Hematopoietic multipotent progenitor cell (in vitro differentiated cells): ENCODE measurements around the gene SLC6A7. TPM values are rescaled to one million over a fixed set of nuclear protein-coding genes. Genes with fewer than 3 reads are reported as not detected.

Source experiments
- DNase-seq, 3 donors: peaks; one replicate each; pipeline ENCODE4 v3.0.0-alpha.2; 2011 to 2015; ENCODE audit warnings: low read depth in 2 of 3, low spot score in 2 of 3
- total RNA-seq: library from RNA; depleted of rRNA; stranded (reverse); fragments of >200 nt; gene quantifications from one replicate; pipeline ENCODE4 v1.2.3, GENCODE V29; 2012

The SLC6A7 gene
- total RNA-seq, 1 donor: under 0.01 TPM

- peak in 2 of 3 donors; percentile 59 to 75 for DNase-seq
These were observed 34.4 kb upstream of the SLC6A7 start, which contains the start of gene PDGFRB for GRCh38 chr5:150155258-150156026. TSS of gene PDGFRB (minus strand) at chr5:150155845. CDS start at chr5:150137047, 18,798 bp downstream.

- DNase-seq: no peak
These were observed 33.9 kb upstream of the SLC6A7 start for GRCh38 chr5:150156027-150156368.

DNA sequence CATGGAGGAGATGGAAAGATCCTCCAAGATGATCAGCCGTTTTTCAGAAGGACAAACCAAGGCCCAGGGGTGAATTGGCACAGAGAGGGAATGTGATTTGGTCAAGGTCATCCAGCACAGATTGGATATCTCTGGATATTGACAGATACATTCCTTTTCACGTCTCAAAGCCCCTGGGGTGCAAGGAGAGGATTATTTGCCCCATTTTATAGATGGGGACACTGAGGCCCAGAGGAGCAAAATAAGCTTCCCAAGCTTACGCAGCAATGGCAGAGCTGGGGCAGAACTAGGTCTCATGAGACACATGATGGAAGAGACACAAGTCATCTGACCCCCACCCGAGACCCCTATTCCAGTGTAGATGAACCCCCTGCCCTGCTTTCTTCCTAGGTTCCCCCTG is 33.3 kb upstream of the SLC6A7 start:
- no peak for DNase-seq

GRCh38 chr5:150157168-150157567 is 32.7 kb upstream of the SLC6A7 start:
- DNase-seq: no peak

DNA sequence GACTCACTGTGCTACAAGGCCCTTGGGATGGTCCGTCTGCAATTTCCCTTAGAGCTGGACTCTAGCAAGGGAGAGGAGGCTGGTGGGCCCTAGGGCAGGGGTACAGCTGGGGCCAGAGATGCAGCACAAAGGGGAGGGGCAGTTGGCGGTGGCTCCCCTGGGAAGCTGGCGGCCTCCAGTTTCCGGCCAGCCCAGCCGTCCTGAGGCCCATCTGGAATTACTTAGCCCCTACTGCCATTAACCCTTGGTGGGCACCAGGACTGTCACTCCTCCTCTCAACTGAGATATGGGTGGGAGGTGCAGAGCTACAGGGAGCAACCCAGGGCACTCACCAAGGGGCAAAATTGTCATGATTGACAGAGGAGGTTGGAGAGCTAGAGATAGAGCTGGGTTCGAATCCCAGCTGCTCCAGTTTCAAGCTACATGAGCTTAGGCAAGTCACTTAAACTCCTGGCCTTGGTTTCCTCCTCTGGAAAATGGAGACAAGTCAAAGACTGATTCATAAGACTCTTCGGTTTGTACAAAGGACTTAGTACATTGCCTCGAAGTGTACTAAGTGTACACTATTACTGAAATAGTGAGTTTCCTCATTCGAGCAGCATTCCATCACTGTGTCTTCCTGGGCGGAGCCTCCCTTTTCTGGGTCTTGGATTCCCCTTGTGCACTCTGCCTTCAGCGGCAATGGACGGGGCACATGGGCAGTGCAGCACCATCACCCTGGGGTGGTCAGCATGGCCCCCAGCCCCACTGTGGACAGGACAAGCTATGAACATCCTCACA is 31.5 kb upstream of the SLC6A7 start:
- no peak for DNase-seq

GRCh38 chr5:150159031-150159430 is 30.8 kb upstream of the SLC6A7 start:
- DNase-seq: no peak

DNA sequence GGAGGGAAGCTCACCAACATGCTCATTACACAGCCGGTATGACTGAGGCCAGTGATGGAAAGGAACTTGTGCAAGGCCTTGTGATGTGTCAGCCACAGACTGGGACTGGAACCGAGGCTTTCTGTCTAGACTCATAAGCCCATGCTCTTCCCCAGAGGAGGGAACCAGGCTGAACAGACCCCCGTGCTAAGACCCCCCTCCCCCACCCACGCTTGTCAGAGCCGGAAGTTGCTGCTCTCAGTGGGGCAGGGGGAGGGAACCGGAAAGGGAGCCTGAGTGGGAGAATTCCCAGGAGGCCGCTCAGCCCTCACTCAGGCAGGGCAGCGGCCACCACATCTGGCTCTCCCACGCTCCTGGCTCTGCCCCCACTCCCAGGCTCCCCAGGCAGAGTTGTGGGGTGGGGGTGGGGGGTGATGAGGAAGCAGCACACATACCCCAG is 30.1 kb upstream of the SLC6A7 start:
- DNase-seq: no peak

DNA sequence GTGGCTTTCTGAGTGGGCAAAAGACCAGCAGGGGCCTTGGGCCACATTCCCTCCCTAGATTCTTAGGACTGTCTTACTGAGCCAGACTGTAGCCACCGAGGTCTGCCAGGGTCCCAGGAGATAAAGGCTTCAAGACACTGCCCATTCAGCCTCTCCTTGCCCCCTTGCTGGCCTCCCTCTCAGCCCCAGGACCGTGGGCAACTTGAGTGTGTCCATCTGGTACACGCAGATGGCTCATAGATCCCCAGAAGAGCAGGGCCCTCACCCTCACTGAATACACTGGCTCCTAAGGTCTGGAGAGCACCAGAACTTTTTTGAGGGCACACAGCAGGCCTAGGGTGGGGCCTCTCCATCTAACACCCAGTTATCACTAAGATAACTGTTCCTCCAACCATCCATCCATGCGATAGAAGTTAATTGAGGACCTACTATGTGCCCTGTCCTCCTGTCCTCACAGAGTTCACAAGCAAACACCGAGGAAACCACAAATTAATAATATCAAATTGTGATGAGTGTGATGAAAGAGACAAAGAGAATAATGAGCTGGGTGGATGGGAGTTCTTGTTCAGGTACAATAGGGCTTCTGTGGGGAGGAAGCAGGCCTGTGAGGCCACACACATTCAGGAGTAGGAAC is 29.3 kb upstream of the SLC6A7 start:
- no peak for DNase-seq

- DNase-seq: peak; percentile 25 to 69 (median 47)
These were observed 28.4 kb upstream of the SLC6A7 start for GRCh38 chr5:150161242-150162141.

GRCh38 chr5:150162142-150162513 is 27.7 kb upstream of the SLC6A7 start:
- DNase-seq: no peak

GRCh38 chr5:150163035-150163434 is 26.8 kb upstream of the SLC6A7 start:
- DNase-seq: no peak

DNA sequence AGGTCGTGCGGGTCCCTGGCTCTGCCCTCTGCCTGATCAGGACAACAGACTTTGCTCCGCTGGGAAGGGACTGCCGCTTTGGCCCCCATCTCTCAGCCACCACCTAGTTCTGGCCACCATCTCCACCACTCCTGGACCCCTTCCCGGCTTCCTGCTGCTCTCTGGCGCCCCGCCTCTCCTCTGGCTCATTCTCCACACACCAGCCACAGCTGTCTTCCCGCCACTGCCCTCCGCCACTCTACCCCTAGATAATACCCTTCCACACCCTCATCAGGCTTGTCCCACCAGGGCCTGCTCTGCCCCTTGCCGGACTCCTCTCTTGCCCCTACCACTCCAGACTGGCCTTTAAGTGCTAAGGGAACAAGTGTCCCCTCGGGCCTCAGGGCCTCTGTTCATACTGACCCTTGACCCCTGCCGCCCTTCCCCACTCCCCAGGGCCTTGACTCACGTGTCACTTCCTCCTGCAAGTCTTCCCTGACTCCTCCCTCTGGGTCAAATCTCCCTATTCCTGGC is 26.3 kb upstream of the SLC6A7 start:
- DNase-seq: no peak

DNA sequence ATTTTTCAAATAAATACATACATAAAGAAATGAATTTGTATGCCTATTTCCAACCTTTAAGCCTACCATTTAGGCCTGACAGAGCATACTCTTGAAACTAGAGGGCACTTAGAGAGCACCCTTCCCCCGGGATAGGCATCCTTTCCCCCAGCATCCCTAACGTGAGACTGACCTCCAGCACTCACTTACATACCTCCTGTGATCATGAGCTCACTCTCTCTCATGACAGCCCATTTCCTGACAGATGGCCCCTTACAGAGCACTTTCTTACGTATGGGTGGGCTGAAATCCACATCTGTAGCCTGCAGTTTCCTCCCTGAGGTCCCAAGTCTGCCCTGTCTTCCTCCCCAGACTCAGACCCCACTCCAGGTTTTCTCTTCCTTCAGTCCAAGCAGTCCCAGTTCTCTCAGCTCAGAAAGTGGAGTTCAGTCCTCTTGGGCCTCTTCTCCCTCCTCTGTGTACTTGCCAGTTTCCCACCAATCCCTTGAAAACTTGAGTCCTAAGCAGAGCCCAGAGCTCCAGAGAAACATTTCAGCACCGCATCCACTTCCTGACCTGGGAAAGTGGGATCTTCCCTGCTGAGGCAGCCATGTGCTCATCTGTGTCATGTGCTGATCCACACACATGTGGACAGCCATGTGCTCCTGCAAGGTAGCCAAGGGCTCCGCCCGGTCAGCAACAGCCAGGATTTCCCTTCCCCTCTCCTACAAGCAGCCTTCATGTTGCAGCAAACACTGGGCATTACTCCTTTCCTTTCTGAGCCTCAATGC is 25.5 kb upstream of the SLC6A7 start:
- no peak for DNase-seq

DNA sequence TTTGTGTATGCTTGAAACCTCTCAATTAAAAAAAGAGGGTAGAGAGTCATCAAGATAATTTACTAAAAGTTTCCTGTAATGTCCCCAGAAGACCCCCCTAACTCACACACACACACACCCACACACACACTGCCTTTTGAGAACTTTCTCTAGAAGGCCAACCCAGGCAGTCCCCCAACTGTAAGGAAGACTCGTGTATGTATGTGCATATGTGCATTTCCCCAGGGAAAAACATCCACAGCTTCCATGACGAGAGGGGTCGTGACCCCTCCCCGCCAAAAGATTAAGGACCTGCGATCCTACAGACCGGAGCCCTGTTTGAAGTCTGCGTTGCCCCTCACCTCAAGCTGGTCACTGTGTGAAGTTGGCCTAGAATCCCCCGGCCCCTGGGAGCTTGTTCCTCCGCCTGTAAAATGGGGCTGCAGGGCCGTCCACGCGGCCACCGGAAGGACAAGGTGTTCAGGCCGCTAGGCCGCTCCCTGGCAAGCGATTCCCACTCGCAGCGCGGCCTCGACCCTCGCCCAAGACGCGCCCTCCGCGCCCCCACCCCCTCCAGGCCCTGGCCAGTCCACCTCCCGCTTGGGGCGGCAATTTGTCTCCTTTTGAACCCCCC is 23.7 kb upstream of the SLC6A7 start:
- DNase-seq: no peak

DNA sequence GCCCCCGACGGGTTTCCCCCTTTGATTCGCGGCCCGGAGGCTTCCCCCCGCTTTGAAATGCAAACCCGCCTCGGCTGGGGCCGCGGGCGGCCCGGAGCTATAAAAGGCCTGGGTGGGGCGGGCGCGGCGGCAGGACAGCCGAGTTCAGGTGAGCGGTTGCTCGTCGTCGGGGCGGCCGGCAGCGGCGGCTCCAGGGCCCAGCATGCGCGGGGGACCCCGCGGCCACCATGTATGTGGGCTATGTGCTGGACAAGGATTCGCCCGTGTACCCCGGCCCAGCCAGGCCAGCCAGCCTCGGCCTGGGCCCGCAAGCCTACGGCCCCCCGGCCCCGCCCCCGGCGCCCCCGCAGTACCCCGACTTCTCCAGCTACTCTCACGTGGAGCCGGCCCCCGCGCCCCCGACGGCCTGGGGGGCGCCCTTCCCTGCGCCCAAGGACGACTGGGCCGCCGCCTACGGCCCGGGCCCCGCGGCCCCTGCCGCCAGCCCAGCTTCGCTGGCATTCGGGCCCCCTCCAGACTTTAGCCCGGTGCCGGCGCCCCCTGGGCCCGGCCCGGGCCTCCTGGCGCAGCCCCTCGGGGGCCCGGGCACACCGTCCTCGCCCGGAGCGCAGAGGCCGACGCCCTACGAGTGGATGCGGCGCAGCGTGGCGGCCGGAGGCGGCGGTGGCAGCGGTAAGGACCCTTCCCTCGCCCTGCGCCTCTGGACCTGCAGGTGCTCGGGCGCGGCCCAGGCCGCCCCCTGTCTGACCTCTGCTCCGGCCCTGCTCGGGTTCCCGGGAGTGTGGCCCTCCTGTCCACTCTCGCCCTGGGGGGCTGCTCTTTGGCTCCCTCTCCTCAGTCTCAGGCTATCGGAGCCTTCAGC is 23.0 kb upstream of the SLC6A7 start, which contains the start of gene CDX1:
Gene CDX1 (plus strand): TSS at position 129 of the 862 bp plus-strand sequence. CDS start 99 bp downstream, at position 228.
- DNase-seq: no peak

DNA sequence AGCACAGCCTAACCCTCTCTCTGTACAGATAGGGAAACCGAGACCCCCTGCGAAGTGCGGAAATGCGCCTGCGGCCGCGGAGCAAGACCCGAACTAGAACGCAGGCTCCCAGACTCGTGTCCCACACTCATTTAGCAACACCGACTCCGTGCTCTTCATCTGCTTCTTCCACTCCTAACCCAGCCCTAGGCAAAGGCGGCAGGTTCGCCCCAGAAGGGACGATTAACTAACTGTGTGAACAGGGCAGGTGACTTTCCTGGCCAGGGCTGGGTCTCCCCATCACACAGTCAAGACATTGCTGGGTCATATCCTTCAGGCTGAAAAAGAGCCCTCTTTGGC is 22.4 kb upstream of the SLC6A7 start:
- no peak for DNase-seq

DNA sequence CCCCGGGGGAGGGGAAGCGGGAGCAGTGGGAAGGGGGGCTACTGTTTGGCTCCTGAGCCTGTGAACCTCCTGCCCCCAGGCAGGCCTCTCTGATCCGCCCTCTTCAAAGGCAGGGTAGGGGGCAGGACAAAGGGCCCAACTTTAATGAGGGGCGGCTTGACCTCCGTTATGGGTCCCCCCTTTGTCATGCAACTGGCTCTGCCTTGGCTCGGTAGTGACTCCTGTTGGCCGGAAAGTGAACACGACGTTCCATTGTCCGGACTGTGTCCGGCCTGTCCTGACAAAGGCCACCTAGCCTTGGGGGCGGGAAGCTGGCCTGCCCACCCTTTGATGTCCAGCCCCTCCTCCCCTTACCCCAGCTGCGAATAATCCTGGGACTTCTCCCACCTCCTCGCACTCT is 22.0 kb upstream of the SLC6A7 start:
- no peak for DNase-seq

DNA sequence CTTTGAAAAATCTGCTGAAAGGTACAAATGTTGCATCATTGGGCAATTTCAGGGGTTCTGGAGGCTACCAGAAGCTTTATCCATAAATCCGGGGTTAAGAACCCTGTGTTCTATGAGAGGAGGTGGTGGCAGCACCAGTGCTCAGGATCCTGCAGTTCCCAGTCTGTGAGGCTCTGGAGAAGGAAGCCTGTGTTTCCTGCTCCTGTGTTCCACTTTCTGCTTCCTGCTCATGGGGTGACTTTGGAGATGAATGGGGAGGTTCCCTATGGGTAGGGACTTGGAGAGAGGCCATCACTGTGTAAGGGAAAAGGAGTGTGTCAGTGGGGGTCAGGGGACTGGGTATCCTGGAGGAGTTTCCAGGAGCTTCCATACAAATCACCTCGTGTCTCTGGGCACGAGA is 21.0 kb upstream of the SLC6A7 start:
- DNase-seq: no peak
